Measurements from ENCODE around the gene CD58.
"Not testable (repeated sequence)": the region's sequence is repeated elsewhere in the genome, so short reads cannot be mapped to it uniquely, and the experiment has no call there.

Gene CD58

DNA sequence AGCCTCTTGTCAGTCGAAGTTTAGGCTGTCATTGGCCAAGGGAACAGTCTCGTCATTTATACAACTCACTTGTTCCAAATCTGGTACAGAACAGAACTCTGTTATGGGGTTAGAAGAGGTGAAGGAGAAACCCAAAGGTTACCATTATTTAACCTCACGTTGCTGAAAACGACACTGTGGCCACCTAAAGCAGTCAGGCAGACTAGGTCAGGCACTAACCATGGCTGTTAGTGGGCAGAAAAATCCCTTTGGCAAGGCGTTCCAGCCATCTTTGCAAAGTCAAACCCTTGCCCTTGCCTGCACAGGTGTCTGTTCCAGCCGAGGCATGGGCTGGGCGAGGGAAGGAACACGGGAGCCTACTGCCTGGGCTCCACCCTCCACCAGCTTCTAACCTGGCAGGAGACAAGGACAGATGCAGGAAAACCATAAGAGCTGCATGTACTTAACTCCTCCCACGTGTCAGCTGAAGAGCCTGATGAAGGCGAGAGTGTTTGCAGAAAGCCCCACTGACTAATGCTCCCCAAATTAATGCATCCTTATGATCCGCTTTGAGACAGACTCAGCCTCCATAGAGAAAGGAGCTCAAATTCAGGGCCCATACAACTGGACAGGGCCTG lies 27.7 kb upstream of the CD58 start:
- peak in 1 of 2 donors; percentile 16 for ATAC-seq (replicated peaks)
- DNase-seq, H3K4me3 Mint-ChIP-seq, H3K9me3 Mint-ChIP-seq, H3K27me3 Mint-ChIP-seq: not testable (repeated sequence)
- Mint-ChIP-seq H3K36me3 (peaks cover 19 to 34% of the 10 kb centered on the region in 2 donors), H3K27ac (peak overlapping the region; percentile 69), H3K4me1 (peaks cover 43 to 59% of the 10 kb centered on the region in 2 donors)

DNA sequence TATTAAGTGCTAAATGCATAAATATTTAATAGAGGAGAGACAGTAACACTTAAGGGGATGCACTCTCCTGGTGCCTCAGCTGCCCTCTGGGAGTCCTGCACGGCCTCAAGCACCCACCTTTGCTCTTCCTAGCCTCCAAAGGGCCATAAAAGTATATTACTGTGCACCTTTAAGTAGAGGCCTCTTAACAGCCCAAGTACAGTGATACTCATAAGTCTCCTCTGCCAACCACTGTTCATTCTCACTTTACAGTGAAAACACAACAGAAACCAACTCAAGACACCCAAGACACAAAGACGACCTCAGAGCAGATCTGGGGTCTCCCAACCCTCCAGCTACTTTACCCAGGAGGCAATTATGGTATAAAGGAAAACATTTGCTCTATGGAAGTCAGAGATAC lies 26.6 kb upstream of the CD58 start:
- Mint-ChIP-seq H3K4me1 (peaks cover 51 to 71% of the 10 kb centered on the region in 2 donors), H3K27ac (peak overlapping the region; percentile 82), H3K36me3 (peaks cover 25 to 41% of the 10 kb centered on the region in 2 donors), H3K4me3 (peak overlapping the region in 1 of 2 donors; percentile 25)
- H3K9me3 Mint-ChIP-seq, DNase-seq, H3K27me3 Mint-ChIP-seq: not testable (repeated sequence)
- peak; percentile 72 to 74 for ATAC-seq (replicated peaks)

DNA sequence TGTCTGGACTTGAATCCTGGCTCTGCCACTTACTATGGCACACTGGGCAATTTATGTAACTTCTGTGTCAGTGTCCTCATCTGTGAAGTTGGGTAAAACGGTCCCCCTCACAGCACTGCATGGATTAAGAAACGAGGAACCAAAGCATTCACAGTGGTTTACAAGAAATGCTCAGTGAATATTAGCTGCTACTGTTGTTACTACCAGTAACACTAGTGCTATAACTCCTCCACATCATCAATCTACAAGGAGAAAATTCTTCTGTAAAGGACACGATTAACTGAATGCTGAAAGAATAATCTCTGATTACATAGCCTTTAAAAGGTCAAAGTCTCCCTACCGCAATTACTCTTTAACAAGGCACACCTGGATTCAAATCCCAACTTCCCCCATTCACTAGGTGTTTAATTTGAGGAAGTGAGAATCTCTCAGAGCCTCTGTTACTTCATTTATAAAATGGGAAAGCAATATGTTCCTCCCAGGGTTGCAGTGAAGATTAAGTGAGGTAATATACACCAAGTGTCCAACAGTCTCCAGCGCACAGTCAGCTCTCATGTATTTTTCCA lies 26.0 kb upstream of the CD58 start:
- Mint-ChIP-seq H3K27ac (peak overlapping the region; percentile 54), H3K4me1 (peaks cover 53 to 70% of the 10 kb centered on the region in 2 donors), H3K36me3 (peaks cover 24 to 41% of the 10 kb centered on the region in 2 donors)
- ATAC-seq (replicated peaks) = peak; percentile 74
- not testable (repeated sequence) for H3K9me3 Mint-ChIP-seq, H3K4me3 Mint-ChIP-seq, DNase-seq, H3K27me3 Mint-ChIP-seq

DNA sequence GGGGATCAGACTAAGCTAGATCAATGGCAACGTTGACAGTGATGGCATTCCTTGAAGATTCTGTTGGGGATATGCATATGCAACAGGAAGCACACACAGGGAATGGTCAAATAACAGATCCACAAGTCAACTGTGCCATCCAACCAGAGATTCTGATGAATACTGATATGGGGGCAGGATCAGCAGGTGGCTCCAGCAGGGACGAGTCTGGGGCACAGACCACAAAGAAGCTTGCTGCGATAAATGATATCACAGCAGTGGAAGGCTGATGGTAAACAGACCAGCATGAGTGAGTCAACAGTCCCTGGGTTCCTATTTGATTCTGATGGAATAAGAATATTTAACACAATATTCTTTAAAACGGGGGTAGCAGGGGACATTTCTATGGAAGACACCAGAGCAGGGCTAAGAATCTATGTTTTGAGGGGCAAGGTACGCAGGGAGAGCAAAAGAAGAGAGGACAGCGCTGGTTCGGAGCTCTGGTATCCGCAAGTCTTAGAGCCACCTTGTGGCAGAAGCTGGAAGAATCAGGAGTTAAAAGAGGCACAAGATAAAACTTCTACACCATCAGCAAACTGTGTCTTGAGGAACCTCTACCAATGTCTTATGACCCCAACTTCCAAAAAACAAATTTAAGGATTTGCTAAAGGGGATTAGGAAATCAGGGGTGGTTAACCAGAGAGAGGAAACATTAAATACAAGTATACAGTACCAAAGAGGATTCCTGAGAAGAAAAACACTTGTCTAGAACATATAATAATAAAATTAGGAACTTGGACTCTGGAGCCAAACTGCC lies 25.3 kb upstream of the CD58 start:
- not testable (repeated sequence) for H3K9me3 Mint-ChIP-seq, DNase-seq, H3K27me3 Mint-ChIP-seq
- ATAC-seq (replicated peaks) = peak; percentile 58 to 63
- Mint-ChIP-seq H3K36me3 (peaks cover 24 to 41% of the 10 kb centered on the region in 2 donors), H3K4me1 (peaks cover 54 to 69% of the 10 kb centered on the region in 2 donors), H3K4me3 (peak overlapping the region; percentile 25 to 26), H3K27ac (peak overlapping the region; percentile 87)

DNA sequence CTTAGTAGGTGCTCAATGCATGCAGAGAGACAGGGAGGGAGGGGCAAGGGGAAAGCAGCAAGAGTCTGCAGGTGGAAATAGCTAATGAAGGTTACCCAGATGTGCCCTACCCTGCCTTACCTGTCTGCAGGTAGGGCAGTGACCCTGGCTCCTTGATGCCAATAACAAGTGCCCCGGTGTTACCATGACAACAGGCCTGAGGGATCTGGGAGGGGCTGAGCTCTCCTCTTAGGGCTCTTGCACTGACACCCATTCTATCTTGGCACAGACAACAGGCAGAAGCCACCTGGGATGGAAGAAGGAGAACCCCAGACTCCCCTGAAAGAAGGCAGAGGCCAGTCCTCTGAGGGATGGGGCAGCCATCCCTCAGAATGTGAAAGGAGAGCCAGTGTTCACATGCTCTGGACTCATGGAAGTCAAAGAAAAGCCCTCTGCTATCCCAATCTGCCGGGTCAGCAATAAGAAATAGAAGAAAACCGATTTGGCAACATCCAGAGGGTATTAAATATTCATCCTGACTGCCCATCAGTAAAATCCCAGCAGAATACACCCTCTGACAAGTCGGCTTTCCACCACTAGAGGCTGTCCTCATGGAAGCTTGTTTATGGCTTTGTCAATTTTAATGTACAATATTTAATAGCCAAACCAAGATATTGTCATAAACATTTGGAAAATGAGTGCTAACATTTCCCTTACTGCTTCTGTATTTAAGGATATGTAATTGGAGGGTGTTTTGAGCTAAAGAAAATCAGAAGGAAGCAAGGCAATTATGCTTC lies 24.4 kb upstream of the CD58 start:
- H3K9me3 Mint-ChIP-seq; H3K4me3 Mint-ChIP-seq; H3K27ac Mint-ChIP-seq; ATAC-seq (replicated peaks); H3K27me3 Mint-ChIP-seq; DNase-seq: not testable (repeated sequence)
- H3K36me3 Mint-ChIP-seq = peaks cover 22 to 41% of the 10 kb centered on the region in 2 donors
- H3K4me1 Mint-ChIP-seq = peaks cover 56 to 72% of the 10 kb centered on the region in 2 donors

DNA sequence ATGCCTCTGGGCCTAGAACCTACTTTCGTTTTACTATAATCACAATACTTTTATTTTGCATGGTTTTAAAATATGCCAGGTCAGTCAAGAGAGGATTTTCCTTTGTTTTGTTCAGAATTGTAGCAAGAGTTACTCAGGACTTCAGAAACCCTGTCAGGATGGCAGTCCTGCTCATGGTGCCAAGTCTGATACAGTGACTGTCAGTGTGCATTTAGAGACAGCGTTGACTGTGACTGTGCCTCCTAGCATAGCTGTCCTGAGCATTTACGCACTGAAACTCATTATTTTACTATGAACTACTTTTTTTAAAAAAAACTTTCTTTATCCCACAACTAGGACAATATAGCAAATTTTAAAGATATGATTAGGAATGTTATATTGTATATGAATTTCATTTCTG lies 23.2 kb upstream of the CD58 start:
- not testable (repeated sequence) for H3K9me3 Mint-ChIP-seq; DNase-seq; H3K27me3 Mint-ChIP-seq; H3K27ac Mint-ChIP-seq; ATAC-seq (replicated peaks); H3K4me3 Mint-ChIP-seq
- Mint-ChIP-seq H3K4me1 (peaks cover 58 to 78% of the 10 kb centered on the region in 2 donors), H3K36me3 (peaks cover 27 to 42% of the 10 kb centered on the region in 2 donors)

DNA sequence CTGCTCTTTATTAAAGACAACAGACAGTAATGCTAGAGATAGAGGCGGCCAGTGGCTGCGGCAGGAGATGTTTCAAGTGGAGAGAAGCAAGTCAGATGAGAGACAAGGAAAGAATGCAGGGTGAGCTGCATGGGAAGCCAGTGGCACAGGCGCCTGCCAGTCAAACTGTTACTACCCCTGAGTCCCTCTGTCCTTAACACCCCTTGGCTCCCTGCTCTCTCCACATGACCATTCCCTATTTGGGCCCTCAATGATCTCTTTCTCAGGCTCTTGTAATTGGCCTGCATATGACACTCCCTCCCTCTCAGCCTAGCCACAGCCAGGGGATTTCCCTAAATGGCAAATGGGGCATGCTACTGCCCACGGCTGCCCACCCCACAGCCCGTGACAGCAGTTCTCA lies 22.6 kb upstream of the CD58 start:
- H3K9me3 Mint-ChIP-seq, DNase-seq, H3K27me3 Mint-ChIP-seq: not testable (repeated sequence)
- peaks cover 27 to 41% of the 10 kb centered on the region in 2 donors for H3K36me3 Mint-ChIP-seq
- ATAC-seq (replicated peaks) = peak in 1 of 2 donors; percentile 23
- H3K4me3 Mint-ChIP-seq = peak overlapping the region in 1 of 2 donors; percentile 48
- peak overlapping the region; percentile 65 for H3K27ac Mint-ChIP-seq
- peaks cover 56 to 78% of the 10 kb centered on the region in 2 donors for H3K4me1 Mint-ChIP-seq

DNA sequence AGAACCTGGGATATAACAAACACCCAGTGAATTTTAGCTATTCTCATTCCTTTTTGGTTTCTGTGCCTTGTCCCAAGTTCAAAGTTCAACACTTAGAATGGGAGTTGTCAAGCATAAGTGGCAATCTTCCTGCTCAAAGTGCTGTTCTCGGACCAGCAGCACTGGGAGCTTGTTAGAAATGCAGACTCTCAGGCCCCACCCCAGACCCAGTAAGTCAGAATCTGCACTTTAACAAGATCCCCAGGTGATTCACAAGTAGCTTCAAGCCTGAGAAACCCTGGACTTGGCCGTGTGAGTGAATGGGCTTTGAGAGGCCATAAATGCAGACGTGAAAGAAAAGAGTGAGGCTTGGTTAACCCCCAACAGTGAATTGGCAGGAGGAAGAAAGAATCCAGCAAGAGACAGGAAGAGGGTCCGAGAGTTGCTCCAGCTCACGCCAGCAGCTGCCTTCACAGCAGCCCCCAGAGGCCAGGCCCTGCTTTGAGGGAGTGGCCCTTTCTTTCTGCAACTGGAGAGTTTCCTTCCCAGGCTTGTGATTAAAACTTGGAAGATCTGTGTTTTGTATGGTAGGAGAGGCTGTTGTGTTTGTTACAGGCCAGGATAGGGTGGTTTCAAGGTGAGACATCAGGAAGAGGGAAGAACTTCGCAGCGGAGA lies 21.3 kb upstream of the CD58 start:
- not testable (repeated sequence) for ATAC-seq (replicated peaks); H3K9me3 Mint-ChIP-seq; H3K27me3 Mint-ChIP-seq; DNase-seq
- Mint-ChIP-seq H3K36me3 (peaks cover 36 to 50% of the 10 kb centered on the region in 2 donors), H3K27ac (peak overlapping the region; percentile 56), H3K4me1 (peaks cover 61 to 78% of the 10 kb centered on the region in 2 donors), H3K4me3 (peak overlapping the region in 1 of 2 donors; percentile 29)

DNA sequence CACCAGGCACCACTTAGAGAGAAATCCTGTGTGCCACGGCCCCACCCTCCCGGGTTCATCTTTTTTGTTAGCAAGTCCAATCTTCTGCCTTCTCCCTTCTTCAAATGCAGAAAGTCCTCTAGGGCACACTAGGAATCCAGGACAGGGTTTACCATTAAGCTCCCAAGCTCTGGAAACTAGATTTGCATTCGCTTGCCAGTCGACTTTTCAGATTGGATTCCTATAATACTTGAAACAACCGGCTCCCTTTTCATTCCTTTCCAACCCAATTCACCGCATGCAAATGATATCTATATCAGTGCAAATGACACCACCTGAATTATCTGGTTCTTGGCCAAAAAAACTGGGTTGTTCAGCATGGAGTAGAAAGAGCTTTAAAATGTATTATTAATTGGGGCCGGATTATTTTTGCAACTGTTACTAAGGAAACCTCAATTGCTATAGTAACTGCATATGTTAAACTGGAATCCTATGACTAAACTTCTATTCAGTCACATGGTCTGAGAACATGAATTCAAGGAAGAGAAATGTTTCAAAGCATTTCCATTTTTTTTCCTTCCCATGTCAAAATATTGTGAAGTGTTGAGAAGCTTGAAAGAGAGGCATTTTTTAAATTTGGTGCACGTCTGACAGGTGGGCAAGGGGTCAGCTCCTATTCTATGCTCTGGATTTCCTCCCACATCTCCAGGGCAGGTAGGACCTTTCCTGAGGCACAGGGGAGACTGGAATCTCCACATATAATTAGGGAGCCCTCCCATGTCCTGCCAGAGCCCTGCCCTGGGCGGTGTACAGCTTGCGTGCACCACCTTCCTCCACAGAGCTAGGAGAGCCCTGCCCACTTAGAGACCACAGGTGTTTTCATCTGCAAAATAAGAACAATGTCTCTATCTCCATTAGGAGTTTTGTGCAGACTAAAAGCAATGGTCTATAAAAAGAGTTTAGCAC lies 20.5 kb upstream of the CD58 start:
- not testable (repeated sequence) for H3K4me3 Mint-ChIP-seq; H3K27me3 Mint-ChIP-seq; H3K9me3 Mint-ChIP-seq; ATAC-seq (replicated peaks); H3K27ac Mint-ChIP-seq; DNase-seq
- Mint-ChIP-seq H3K36me3 (peaks cover 36 to 54% of the 10 kb centered on the region in 2 donors), H3K4me1 (peaks cover 63 to 78% of the 10 kb centered on the region in 2 donors)

DNA sequence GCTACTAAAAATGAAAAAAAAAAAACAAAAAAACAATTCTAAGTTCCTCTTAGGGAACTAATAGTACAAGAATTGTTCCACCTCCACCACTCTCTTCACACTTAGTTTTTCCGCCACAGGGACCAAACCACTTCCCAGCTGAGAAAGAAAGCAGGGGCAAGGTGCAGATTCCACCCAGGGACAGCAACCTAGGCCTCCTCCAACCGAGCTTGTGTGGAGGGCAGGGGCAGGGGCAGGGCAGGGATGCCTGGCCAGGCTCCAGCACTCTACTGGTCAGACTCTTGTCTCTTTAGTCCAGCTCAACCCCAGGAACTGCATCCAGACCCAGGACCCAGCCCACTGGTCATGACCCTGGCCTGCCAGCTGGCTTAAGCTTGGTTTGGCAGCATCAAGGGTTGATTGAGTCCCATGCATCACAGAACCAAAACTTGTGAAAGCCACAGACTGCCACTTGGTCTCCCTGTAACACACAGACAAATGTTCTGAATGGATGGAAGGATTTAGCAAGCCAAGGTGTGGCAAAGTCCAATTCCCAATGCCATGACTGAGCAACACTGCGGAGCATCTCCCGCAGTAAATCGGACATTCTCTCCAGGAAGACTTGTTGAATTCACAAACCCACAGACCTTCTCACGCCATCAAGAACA lies 19.7 kb upstream of the CD58 start:
- H3K27me3 Mint-ChIP-seq, DNase-seq, H3K9me3 Mint-ChIP-seq: not testable (repeated sequence)
- H3K4me3 Mint-ChIP-seq = peak overlapping the region; percentile 15 to 66
- H3K4me1 Mint-ChIP-seq = peaks cover 58 to 78% of the 10 kb centered on the region in 2 donors
- peak in 1 of 2 donors; percentile 8 for ATAC-seq (replicated peaks)
- peak overlapping the region; percentile 94 for H3K27ac Mint-ChIP-seq
- peaks cover 36 to 54% of the 10 kb centered on the region in 2 donors for H3K36me3 Mint-ChIP-seq

DNA sequence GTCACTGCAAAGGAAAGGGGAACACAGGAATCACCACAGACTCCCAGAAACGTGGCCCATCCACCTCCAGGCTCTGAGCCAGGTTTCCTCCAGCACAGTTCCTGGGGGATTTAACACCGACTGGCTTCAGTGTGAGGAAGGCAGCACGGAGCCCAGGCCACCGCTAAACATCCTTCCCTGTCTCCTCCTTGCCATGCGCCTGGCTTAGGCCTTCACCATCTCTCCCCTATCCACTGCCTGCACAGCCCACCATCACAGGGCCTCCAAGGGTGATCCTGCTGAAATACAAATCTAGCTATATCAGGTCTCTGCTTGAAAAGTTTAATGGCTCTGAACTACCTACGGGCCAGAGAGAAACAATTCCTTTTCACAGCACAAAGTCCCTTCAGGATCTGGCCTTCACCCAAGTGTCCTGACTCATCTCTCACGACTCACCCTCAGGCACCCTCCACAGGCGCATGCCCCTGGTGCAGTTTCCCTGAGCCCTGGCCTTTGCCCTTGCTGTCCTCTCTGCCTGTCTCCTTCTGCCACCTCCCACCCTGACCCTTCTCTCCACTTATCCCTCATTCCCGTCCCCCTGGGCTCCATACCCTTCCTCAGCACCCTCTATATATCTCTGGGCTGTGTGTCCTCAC lies 18.4 kb upstream of the CD58 start:
- not testable (repeated sequence) for ATAC-seq (replicated peaks); DNase-seq; H3K27me3 Mint-ChIP-seq; H3K9me3 Mint-ChIP-seq
- Mint-ChIP-seq H3K4me1 (peaks cover 52 to 72% of the 10 kb centered on the region in 2 donors), H3K27ac (peak overlapping the region; percentile 94), H3K36me3 (peaks cover 33 to 55% of the 10 kb centered on the region in 2 donors), H3K4me3 (peak overlapping the region; percentile 37 to 52)

Measured in stimulated activated naive B cell treated with anti-CD40 and anti-IgM and Interleukin-4, amounts not matched to agents 10 μg/mL and 1 μg/mL and 100 μg/mL, for 72 hours (primary cell).